ENCODE data around the gene ARHGEF4.

Gene ARHGEF4

GRCh38 chr2:130836501-130837174 is at the start of gene ARHGEF4:
Gene ARHGEF4 (plus strand): TSS chr2:130836914. CDS start chr2:130836954, 40 bp downstream.
- no peak for DNase-seq

DNA sequence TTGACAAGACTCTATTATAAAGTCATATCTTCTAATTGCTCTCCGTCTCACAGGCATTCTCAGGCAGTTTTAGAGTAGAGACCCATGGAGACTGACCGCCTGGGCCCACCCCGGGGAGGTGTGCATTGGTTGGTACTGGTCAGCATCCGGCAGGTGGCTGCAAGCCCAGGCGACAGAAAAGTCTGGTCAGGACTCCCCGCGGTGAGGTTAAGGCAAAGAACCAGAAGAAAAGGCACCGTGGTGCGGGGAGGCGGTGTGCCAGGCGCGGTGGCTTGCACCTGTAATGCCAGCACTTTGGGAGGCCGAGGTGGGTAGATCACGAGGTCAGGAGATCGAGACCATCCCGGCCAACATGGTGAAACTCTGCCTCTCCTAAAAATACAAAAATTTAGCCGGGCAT is 48.9 kb upstream of the ARHGEF4 start:
- no peak for DNase-seq

- no peak for DNase-seq
These were observed 46.4 kb upstream of the ARHGEF4 start for GRCh38 chr2:130790312-130790711.

GRCh38 chr2:130790804-130791616 is 45.7 kb upstream of the ARHGEF4 start:
- DNase-seq: no peak

DNA sequence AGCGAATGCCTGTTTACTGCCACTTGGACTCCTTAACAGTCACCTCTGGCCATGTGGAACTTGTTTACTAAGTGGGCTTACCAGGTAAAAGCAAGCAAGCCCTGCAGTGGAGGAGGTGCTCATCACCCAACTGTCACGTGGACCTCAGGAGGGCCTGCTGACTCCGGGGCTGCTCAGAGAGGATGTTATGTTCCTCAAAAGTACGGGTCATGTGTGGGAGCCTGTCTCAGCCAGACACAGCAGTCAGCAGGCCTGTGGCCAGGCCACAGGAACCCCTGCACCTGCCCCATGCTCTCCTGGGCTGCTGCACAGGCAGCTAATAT is 45.1 kb upstream of the ARHGEF4 start:
- DNase-seq: no peak

- DNase-seq: no peak
These were observed 41.3 kb upstream of the ARHGEF4 start for GRCh38 chr2:130795431-130795830.

DNA sequence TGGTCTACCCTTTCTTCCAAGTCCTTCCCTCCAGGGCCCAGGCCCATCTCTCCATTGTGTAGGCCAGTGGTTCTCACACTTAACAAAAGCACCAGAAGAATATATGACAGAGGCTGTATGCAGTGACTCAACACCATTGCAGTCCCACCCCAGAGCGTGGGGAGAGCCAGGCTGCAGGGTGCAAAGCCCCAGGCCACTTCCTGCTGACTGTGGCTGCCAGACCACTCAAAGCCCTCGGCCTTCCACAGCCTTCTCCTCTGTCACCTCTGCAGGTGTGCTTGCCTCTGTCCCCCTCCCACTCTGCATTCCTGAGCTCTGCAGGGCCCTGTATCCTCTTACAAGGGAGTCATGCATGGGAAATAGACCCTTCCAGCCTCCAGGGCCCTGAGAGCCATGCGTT is 40.4 kb upstream of the ARHGEF4 start:
- no peak for DNase-seq

GRCh38 chr2:130797493-130798435 is 39.0 kb upstream of the ARHGEF4 start:
- DNase-seq: peak; percentile 84

GRCh38 chr2:130798472-130799218 is 38.1 kb upstream of the ARHGEF4 start:
- no peak for DNase-seq

- DNase-seq: no peak
These were observed 37.4 kb upstream of the ARHGEF4 start for GRCh38 chr2:130799295-130799694.

- DNase-seq: no peak
These were observed 31.1 kb upstream of the ARHGEF4 start for GRCh38 chr2:130805613-130806012.

GRCh38 chr2:130806370-130806769 is 30.3 kb upstream of the ARHGEF4 start:
- DNase-seq: no peak

DNA sequence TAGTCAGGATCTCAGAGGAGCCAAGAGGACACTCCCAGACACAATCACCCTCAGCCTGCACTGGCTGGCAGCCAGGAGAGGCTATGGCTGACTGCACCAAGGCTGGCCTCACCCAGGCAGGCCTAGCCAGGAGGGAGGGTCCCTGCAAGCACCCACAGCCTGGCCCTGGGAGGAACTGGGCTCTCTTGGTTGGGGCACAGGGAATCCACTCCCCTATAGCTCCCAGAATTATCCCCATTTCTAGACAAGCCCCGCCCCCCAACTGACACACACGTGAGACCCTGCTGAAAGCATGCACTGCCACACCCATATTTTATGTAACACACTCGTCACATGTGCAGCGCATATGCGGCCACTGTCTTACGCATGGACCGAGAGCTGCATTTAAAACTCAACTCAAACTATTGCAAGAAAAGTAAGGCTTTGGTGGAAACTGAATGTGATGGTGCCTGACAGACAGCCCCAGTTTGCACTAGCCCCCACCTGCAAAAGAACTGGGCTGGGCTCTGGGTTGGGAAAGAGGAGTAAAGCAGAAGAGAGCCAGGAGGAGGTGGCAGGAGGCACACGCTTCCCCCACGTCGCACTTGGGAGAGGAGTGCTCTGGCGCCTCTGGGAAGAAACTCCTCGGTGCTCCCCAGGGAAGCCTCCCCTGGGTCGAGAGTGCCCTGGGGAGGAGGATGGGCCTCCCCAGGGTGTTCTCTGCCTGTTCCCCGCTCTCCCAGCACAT is 28.9 kb upstream of the ARHGEF4 start:
- DNase-seq: no peak

DNA sequence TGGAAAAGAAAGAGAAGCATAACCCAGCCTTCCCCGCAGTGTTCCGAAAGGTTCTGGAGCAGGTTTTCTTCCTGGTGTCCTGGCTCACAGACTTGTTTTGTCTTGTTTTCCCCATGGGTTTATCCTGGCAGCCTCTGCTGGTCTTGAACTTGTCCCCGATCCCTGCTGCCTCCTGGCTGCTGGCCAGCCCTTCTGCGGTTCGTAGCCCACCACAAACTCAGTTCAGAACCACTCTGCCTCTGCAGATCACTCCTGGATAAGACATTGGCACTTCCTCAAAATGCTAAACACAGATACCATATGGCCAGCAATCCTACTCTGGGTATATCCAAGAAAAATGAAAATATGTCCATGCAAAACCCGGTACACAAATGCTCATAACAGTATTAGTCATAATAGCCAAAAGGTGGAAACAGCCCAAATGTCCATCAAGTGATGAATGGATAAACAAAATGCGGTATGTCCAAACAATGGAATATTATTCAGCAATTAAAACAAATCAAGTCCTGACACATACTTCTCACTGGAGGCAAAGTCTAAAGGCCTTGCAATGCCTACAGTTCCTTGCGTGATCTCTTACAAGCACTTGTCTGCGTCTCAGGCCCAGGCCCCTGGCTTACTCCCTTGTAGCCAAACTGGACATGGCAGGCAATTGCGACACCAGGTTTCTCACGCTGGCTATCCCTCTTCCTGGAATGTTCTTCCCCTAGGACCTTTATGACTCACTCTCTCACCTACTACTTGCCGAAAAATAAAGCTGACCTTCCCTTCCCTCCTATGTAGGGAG is 28.0 kb upstream of the ARHGEF4 start:
- no peak for DNase-seq

GRCh38 chr2:130810490-130810889 is 26.2 kb upstream of the ARHGEF4 start:
- no peak for DNase-seq

GRCh38 chr2:130813722-130814121 is 23.0 kb upstream of the ARHGEF4 start:
- no peak for DNase-seq

- no peak for DNase-seq
These were observed 21.6 kb upstream of the ARHGEF4 start for GRCh38 chr2:130814931-130815680.

GRCh38 chr2:130818809-130819208 is 17.9 kb upstream of the ARHGEF4 start:
- DNase-seq: no peak

GRCh38 chr2:130819226-130819607 is 17.5 kb upstream of the ARHGEF4 start:
- no peak for DNase-seq

- DNase-seq: no peak
These were observed 17.0 kb upstream of the ARHGEF4 start for GRCh38 chr2:130819608-130820278.

All from NCI-H2107 (cell line).